OCI-LY7 (cell line): ENCODE data around the gene OR1D2. TPM values are rescaled to one million over a fixed set of nuclear protein-coding genes. Genes with fewer than 3 reads are reported as not detected.
A peak's percentile ranks its signal among the peaks of the same experiment; 100 is the strongest.

ENCODE experiments used
- BruUV-seq: library from RNA; stranded (reverse); fragments of 400-500 nt; replicated peaks from 2 replicates; lab custom pipeline; 2021; lab: Mats Ljungman, UMichigan
- CTCF ChIA-PET: fragments of 300-600 bp; sonication (Branson Sonifier 250); formaldehyde crosslinking; loops from one replicate; lab custom pipeline; 2022; ENCODE audit warnings: antibody characterized with exemption; ENCODE audit not compliant: unreplicated experiment; lab: Charles Lee
- POLR2A ChIA-PET: fragments of 300-600 bp; sonication (Branson Sonifier 250); formaldehyde crosslinking; loops from one replicate; lab custom pipeline; 2022; ENCODE audit warnings: antibody characterized with exemption; lab: Charles Lee
- DNase-seq: peaks from one replicate; pipeline ENCODE4 v3.0.0-alpha.2; 2015; ENCODE audit warnings: low spot score
- H2AFZ ChIP-seq: fragments of 200-600 bp; sonication (generic), shearing (Covaris generic); 2 replicates; pipeline ENCODE4 v1.6.1; 2014; ENCODE audit warnings: mild to moderate bottlenecking, antibody characterized with exemption, low read length, moderate library complexity
- H3K27ac ChIP-seq: fragments of 200-600 bp; sonication (generic); 2 replicates; pipeline ENCODE4 v1.5.1; 2014; ENCODE audit warnings: mixed run types, low read depth, mild to moderate bottlenecking, moderate library complexity, low read length, inconsistent platforms; ENCODE audit not compliant: poor library complexity, severe bottlenecking
- H3K36me3 ChIP-seq: fragments of 200-600 bp; sonication (generic); 2 replicates; pipeline ENCODE4 v1.6.1; 2014; ENCODE audit warnings: mild to moderate bottlenecking, antibody characterized with exemption, low read length, moderate library complexity, mixed read lengths; ENCODE audit not compliant: insufficient read depth
- H3K4me1 ChIP-seq: fragments of 200-600 bp; sonication (generic); 2 replicates; pipeline ENCODE4 v1.5.1; 2014; ENCODE audit warnings: mild to moderate bottlenecking, low read length; ENCODE audit not compliant: insufficient read depth, poor library complexity, severe bottlenecking
- H3K4me2 ChIP-seq: fragments of 200-600 bp; sonication (generic); 2 replicates; pipeline ENCODE4 v1.6.1; 2014; ENCODE audit warnings: mild to moderate bottlenecking, low read length
- H3K4me3 ChIP-seq: fragments of 200-600 bp; sonication (generic); 2 replicates; pipeline ENCODE4 v1.5.1; 2014; ENCODE audit warnings: mild to moderate bottlenecking, low read depth, low read length; ENCODE audit not compliant: poor library complexity, severe bottlenecking
- H3K79me2 ChIP-seq: fragments of 200-600 bp; sonication (generic); 2 replicates; pipeline ENCODE4 v1.6.1; 2016; ENCODE audit warnings: low read depth, mild to moderate bottlenecking, low read length, moderate library complexity, mixed read lengths; ENCODE audit not compliant: insufficient read depth
- H3K9me2 ChIP-seq: fragments of 200-600 bp; sonication (generic); 2 replicates; pipeline ENCODE4 v1.6.1; 2016; ENCODE audit warnings: mild to moderate bottlenecking, low read length, mixed read lengths; ENCODE audit not compliant: insufficient read depth
- H3K9me3 ChIP-seq: fragments of 200-600 bp; sonication (generic); 2 replicates; pipeline ENCODE4 v1.6.1; 2014; ENCODE audit warnings: mild to moderate bottlenecking, mixed run types, low read length, mixed read lengths
- H4K20me1 ChIP-seq: fragments of 200-600 bp; sonication (generic); 2 replicates; pipeline ENCODE4 v1.6.1; 2014; ENCODE audit warnings: mild to moderate bottlenecking, antibody characterized with exemption, low read length, moderate library complexity, mixed read lengths; ENCODE audit not compliant: insufficient read depth
- EZH2phosphoT487 ChIP-seq: fragments of 200-600 bp; sonication (generic); IDR thresholded peaks from 2 replicates; pipeline ENCODE4 v1.6.1; 2018; ENCODE audit warnings: low read depth, borderline replicate concordance, mild to moderate bottlenecking, mixed run types, antibody characterized with exemption, low read length, moderate library complexity, mixed read lengths
- intact Hi-C: fragments of 100-400 bp; cut with micrococcal nuclease; formaldehyde crosslinking; loops from one replicate; pipeline ENCODE4 v1.10.0; 2022; ENCODE audit not compliant: unreplicated experiment
- total RNA-seq, 2 experiments: library from RNA; depleted of rRNA in 1 of 2; stranded (reverse); fragments of >200 nt in 1 of 2; shearing (Covaris generic) in 1 of 2; gene quantifications; 2 replicates each; pipeline ENCODE4 v1.2.3, GENCODE V29; 2014 to 2022
- TF ChIP-seq, protein P1 (sequence below): fragments of 200-600 bp; sonication (generic); conservative IDR thresholded peaks from 2 replicates; pipeline ENCODE4 v1.5.1; 2014; ENCODE audit warnings: mild to moderate bottlenecking, antibody characterized with exemption, low read length, moderate library complexity, mixed read lengths

The OR1D2 gene
- total RNA-seq, 2 experiments from 2014 or later, result not detected

DNA sequence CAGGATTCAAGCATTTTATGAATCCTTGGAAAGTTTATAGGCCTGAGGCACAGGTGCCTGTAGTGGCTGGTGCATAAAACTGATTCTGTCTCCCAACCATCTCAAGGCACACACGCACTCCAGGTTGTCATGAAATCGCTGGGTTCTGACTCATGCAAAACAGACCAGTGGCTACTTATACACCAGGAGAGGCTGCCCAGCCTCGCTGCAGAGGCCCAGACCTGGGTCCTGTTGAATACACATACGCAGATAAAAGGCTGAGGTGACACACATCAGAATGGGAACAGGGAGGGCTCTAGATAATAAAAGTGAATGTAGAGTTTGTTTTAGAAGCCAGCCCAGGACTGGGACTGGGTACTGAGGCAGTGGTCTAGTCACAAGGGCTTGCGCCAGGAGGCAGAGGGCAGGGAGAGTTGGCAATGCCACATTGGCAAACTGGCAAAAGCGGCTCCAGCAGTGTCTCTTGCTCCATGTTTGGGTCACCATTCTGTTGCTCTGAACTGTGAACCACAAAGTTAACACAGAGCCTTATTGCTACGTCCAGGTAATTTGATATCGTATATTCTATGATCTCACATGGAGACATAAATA is 54.4 kb downstream of the OR1D2 start:
- Histone ChIP-seq H3K79me2 (no peaks in the 10 kb centered on the region), H4K20me1 (no peaks in the 10 kb centered on the region), H3K4me2 (peak overlapping the region; percentile 86), H2AFZ (peak overlapping the region; percentile 92; the same call in 1 of the 2 replicates), H3K36me3 (no peaks in the 10 kb centered on the region), H3K27ac (no peak overlapping the region), H3K4me1 (peaks cover 15% of the 10 kb centered on the region), H3K9me3 (no peaks in the 10 kb centered on the region), H3K9me2 (no peaks in the 10 kb centered on the region), H3K4me3 (peak overlapping the region; percentile 81)
- DNase-seq, result no peak
- POLR2A ChIA-PET, result interaction anchor here (0.6 kb wide), 2 partner anchors 20 to 235 kb away, joined by 3 read pairs; no protein-coding TSS in a partner anchor
- TF ChIP-seq EZH2phosphoT487, result no peak
- TF ChIP-seq, protein P1, sequence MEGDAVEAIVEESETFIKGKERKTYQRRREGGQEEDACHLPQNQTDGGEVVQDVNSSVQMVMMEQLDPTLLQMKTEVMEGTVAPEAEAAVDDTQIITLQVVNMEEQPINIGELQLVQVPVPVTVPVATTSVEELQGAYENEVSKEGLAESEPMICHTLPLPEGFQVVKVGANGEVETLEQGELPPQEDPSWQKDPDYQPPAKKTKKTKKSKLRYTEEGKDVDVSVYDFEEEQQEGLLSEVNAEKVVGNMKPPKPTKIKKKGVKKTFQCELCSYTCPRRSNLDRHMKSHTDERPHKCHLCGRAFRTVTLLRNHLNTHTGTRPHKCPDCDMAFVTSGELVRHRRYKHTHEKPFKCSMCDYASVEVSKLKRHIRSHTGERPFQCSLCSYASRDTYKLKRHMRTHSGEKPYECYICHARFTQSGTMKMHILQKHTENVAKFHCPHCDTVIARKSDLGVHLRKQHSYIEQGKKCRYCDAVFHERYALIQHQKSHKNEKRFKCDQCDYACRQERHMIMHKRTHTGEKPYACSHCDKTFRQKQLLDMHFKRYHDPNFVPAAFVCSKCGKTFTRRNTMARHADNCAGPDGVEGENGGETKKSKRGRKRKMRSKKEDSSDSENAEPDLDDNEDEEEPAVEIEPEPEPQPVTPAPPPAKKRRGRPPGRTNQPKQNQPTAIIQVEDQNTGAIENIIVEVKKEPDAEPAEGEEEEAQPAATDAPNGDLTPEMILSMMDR, result no peak
- CTCF ChIA-PET, result no interaction called here
- BruUV-seq, result no TSS peak
- intact Hi-C loops, result loop anchor here (5.0 kb wide), 3 partner anchors 398 to 598 kb away; no protein-coding TSS in a partner anchor

DNA sequence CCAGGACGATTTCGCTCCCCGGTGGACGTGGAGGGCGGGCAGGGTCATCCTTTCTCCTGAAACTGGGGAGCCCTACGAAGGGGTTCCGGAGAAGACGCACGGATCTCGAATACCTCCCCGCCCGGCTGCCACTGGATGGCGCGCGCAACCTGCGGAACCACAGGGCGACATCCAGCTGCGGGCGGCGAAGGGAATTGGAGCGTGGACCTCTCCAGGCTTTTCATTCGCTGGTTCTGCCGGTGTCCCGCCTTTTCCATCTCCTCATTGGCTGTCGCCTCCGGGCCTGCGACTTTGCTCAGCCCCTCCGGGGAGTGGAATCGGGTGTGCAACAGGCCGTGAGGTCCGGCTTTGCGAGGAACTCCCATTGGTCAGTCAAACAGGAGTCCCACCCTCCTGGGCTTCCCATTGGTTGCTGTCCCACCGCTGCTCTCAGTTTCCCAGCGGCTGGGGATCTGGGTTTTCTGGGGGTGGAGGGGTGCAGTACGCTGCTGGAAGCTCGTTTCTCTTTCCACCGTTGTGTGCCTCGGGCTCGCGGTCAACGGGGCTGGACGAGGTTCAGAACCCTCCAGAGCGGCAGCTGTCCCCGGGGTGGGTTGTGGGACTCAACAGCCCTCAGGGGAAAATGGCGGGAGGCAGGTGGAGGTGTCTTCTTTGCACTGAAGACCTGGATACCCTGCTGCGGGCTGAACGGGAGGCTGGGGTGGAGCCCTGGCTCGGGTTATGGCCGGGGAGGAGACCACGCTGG is 55.3 kb downstream of the OR1D2 start:
- peaks cover 8% of the 10 kb centered on the region for H3K9me3 ChIP-seq
- ChIA-PET POLR2A (no interaction called here), CTCF (interaction anchor here (0.6 kb wide), 1 partner anchor 324 kb away, joined by 3 read pairs; no protein-coding TSS in a partner anchor)
- H3K36me3 ChIP-seq, result no peaks in the 10 kb centered on the region
- DNase-seq, result peak; percentile 99
- H3K4me2 ChIP-seq, result peak overlapping the region; percentile 86
- BruUV-seq, result no TSS peak
- H3K4me3 ChIP-seq, result peak overlapping the region; percentile 81
- H4K20me1 ChIP-seq, result no peaks in the 10 kb centered on the region
- no peaks in the 10 kb centered on the region for H3K79me2 ChIP-seq
- peak overlapping the region; percentile 92 for H2AFZ ChIP-seq
- H3K27ac ChIP-seq, result peak overlapping the region; percentile 52
- TF ChIP-seq, protein P1, result peak; percentile 94
- TF ChIP-seq EZH2phosphoT487, result no peak
- H3K4me1 ChIP-seq, result peaks cover 15% of the 10 kb centered on the region
- intact Hi-C loops, result loop anchor here (5.0 kb wide), 3 partner anchors 398 to 598 kb away; no protein-coding TSS in a partner anchor
- no peaks in the 10 kb centered on the region for H3K9me2 ChIP-seq
